GM12878 (cell line): Measurements from ENCODE around the gene CACNG3. TPM values are rescaled to one million over a fixed set of nuclear protein-coding genes. Genes with fewer than 3 reads are reported as not detected.

ENCODE experiments used
- ATAC-seq: fragments of 200-7000 bp; cut with Tn5 transposase; 3 replicates; pipeline ENCODE4 v1.9.1; 2020; ENCODE audit warnings: mild to moderate bottlenecking, moderate library complexity
- BruUV-seq: library from RNA; stranded (reverse); fragments of 400-500 nt; replicated peaks from 2 replicates; lab custom pipeline; 2021; lab: Mats Ljungman, UMichigan
- CTCF ChIA-PET: fragments of 300-600 bp; sonication (Branson Sonifier 250); formaldehyde crosslinking; extraction: SDS; loops from one replicate; lab custom pipeline; 2021; ENCODE audit warnings: inconsistent platforms; lab: Yijun Ruan, JAX
- POLR2A ChIA-PET: fragments of 350-600 bp; formaldehyde crosslinking; extraction: SDS; loops from one replicate; lab custom pipeline; 2021; ENCODE audit warnings: inconsistent platforms; lab: Charles Lee
- RAD21 ChIA-PET: fragments of 300-600 bp; sonication (Branson Sonifier 250); formaldehyde crosslinking; loops from one replicate; lab custom pipeline; 2023; ENCODE audit warnings: antibody characterized with exemption; ENCODE audit not compliant: unreplicated experiment; lab: Charles Lee
- SMC1A ChIA-PET: fragments of 300-600 bp; sonication (Branson Sonifier 250); formaldehyde crosslinking; loops from one replicate; lab custom pipeline; 2023; ENCODE audit not compliant: unreplicated experiment, uncharacterized antibody; lab: Charles Lee
- DNase-seq: peaks from one replicate; pipeline ENCODE4 v3.0.0-alpha.2; 2011; ENCODE audit warnings: low read depth, low spot score
- FAIRE-seq: peaks from 3 replicates; lab custom pipeline; 2011; peaks lifted over from hg19 to GRCh38; lab: Jason Lieb, UNC
- H2AFZ ChIP-seq: 2 replicates; pipeline ENCODE4 v1.6.0; 2011; ENCODE audit warnings: low read depth, low read length, control low read depth; ENCODE audit not compliant: control insufficient read depth
- H3K27ac ChIP-seq: 2 replicates; pipeline ENCODE4 v1.5.1; 2011; ENCODE audit warnings: control low read depth; ENCODE audit not compliant: control insufficient read depth, insufficient read depth
- H3K27me3 ChIP-seq, 2 experiments: replicated peaks in 1 of 2; 2 replicates each; pipeline versions ENCODE4 v1.6.0 to v1.6.1; 2011; ENCODE audit warnings: low read length in 1 of 2; ENCODE audit not compliant: control insufficient read depth in 2 of 2, insufficient read depth in 2 of 2
- H3K36me3 ChIP-seq, 2 experiments: 2 replicates each; pipeline ENCODE4 v1.5.1; 2011; ENCODE audit warnings: low read length in 1 of 2; ENCODE audit not compliant: control insufficient read depth in 2 of 2, insufficient read depth in 2 of 2
- H3K4me1 ChIP-seq: 2 replicates; pipeline ENCODE4 v1.6.1; 2011; ENCODE audit warnings: mild to moderate bottlenecking, low read length, moderate library complexity, mixed read lengths; ENCODE audit not compliant: control insufficient read depth, insufficient read depth
- H3K4me2 ChIP-seq: 2 replicates; pipeline ENCODE4 v1.6.0; 2011; ENCODE audit warnings: control low read depth; ENCODE audit not compliant: control insufficient read depth, insufficient read depth
- H3K4me3 ChIP-seq: fragments of 200-600 bp; sonication (generic); 2 replicates; pipeline ENCODE4 v1.5.1; 2016
- H3K79me2 ChIP-seq: 2 replicates; pipeline ENCODE4 v1.6.0; 2011; ENCODE audit warnings: low read length; ENCODE audit not compliant: control insufficient read depth, insufficient read depth
- H3K9ac ChIP-seq: 2 replicates; pipeline ENCODE4 v1.8.0; 2011; ENCODE audit warnings: low read length, control low read depth, mixed read lengths; ENCODE audit not compliant: control insufficient read depth, insufficient read depth
- H3K9me3 ChIP-seq: replicated peaks from 3 replicates; pipeline ENCODE4 v1.5.1; 2011; ENCODE audit warnings: mild to moderate bottlenecking, low read length; ENCODE audit not compliant: control insufficient read depth, insufficient read depth
- H4K20me1 ChIP-seq: 2 replicates; pipeline ENCODE4 v1.6.0; 2011; ENCODE audit not compliant: control insufficient read depth, insufficient read depth
- CHD2 ChIP-seq: IDR thresholded peaks from 2 replicates; pipeline ENCODE4 v1.6.1; 2011; ENCODE audit warnings: low read depth, low read length, improper control_type of control experiment, borderline replicate concordance
- MYB ChIP-seq: fragments of 150-350 bp; IDR thresholded peaks from 2 replicates; pipeline ENCODE4 v1.6.1; 2014; ENCODE audit warnings: mild to moderate bottlenecking, low read depth, low read length, borderline replicate concordance
- NFYA ChIP-seq: IDR thresholded peaks from 2 replicates; pipeline ENCODE4 v1.6.1; 2011; ENCODE audit warnings: low read depth, mild to moderate bottlenecking, low read length, improper control_type of control experiment, borderline replicate concordance
- NR2C1 ChIP-seq: fragments of 450-650 bp; IDR thresholded peaks from 2 replicates; pipeline ENCODE4 v1.6.1; 2017; ENCODE audit warnings: antibody characterized with exemption, mild to moderate bottlenecking, moderate library complexity
- PAX5 ChIP-seq: IDR thresholded peaks from 2 replicates; pipeline ENCODE4 v1.6.1; 2011; ENCODE audit warnings: low read depth, low read length, borderline replicate concordance
- POLR2A ChIP-seq: IDR thresholded peaks from 2 replicates; pipeline ENCODE4 v1.6.1; 2011; ENCODE audit warnings: low read depth, mild to moderate bottlenecking, low read length
- POU2F2 ChIP-seq: IDR thresholded peaks from 3 replicates; pipeline ENCODE4 v1.6.1; 2011; ENCODE audit warnings: low read depth, mild to moderate bottlenecking, low read length, borderline replicate concordance
- RB1 ChIP-seq: fragments of 450-650 bp; formaldehyde crosslinking; IDR thresholded peaks from 2 replicates; pipeline ENCODE4 v1.6.1; 2017; ENCODE audit warnings: mild to moderate bottlenecking, borderline replicate concordance
- RBBP5 ChIP-seq: fragments of 200-600 bp; sonication (generic); conservative IDR thresholded peaks from 2 replicates; pipeline ENCODE4 v1.6.1; 2016
- RFX5 ChIP-seq: IDR thresholded peaks from 2 replicates; pipeline ENCODE4 v1.6.1; 2011; ENCODE audit warnings: low read depth, low read length, improper control_type of control experiment
- SIX5 ChIP-seq: IDR thresholded peaks from 2 replicates; pipeline ENCODE4 v1.6.1; 2011; ENCODE audit warnings: mild to moderate bottlenecking, low read depth, low read length, moderate library complexity; ENCODE audit not compliant: severe bottlenecking
- SUPT20H ChIP-seq: IDR thresholded peaks from 2 replicates; pipeline ENCODE4 v1.6.1; 2011; ENCODE audit warnings: low read depth, mild to moderate bottlenecking, low read length, moderate library complexity, borderline replicate concordance; ENCODE audit not compliant: control insufficient read depth
- TAF1 ChIP-seq: IDR thresholded peaks from 2 replicates; pipeline ENCODE4 v1.6.1; 2011; ENCODE audit warnings: mild to moderate bottlenecking, low read depth, low read length, borderline replicate concordance
- ZNF622 ChIP-seq: fragments of 450-650 bp; IDR thresholded peaks from 2 replicates; pipeline ENCODE4 v1.6.1; 2017; ENCODE audit warnings: mild to moderate bottlenecking, inconsistent platforms
- WGBS: methylation state at CpG from one replicate; pipeline ENCODE4 v1.1.6; 2016; ENCODE audit warnings: low lambda C conversion rate; ENCODE audit not compliant: insufficient replicate concordance, insufficient coverage; ENCODE audit errors: missing lambda C conversion rate; 5-methylcytosine and 5-hydroxymethylcytosine counted together
- in situ Hi-C: fragments of 300-500 bp; cut with MboI; formaldehyde crosslinking; loops from 9 replicates; pipeline ENCODE4 v1.14.3; 2018; ENCODE audit warnings: mixed read lengths
- intact Hi-C: fragments of 100-400 bp; cut with micrococcal nuclease; formaldehyde crosslinking; loops from one replicate; pipeline ENCODE4 v1.14.2; 2022; ENCODE audit not compliant: unreplicated experiment
- polyA plus RNA-seq, 11 experiments: library from polyadenylated mRNA; depleted of rRNA in 4 of 11; unstranded in 6 of 11; stranded (reverse) in 5 of 11; fragments of >200 nt; fragmentation: Nextera tagmentation in 4 of 11; fragmentation: Illumina TruSeq in 1 of 11; extraction: Ambion mirVana in 4 of 11; extraction: Trizol in 1 of 11; gene quantifications; 1 replicate in 1 of 11; 2 replicates in 10 of 11; pipeline versions ENCODE4 v1.2.1 to v1.2.3, GENCODE V29; 2011 to 2016; ENCODE audit warnings: inconsistent platforms in 2 of 11, missing spikeins in 2 of 11, low read depth in 1 of 11
- total RNA-seq, 4 experiments: library from RNA; depleted of rRNA in 3 of 4; stranded (reverse); fragments of >200 nt in 3 of 4; fragmentation: Illumina TruSeq in 1 of 4; extraction: Trizol in 1 of 4; gene quantifications; 2 replicates each; pipeline versions ENCODE4 v1.2.1 to v1.2.3, GENCODE V29; 2013 to 2021
- TF ChIP-seq, protein P1 (sequence below): IDR thresholded peaks from 2 replicates; pipeline ENCODE4 v1.6.1; 2011; ENCODE audit warnings: mild to moderate bottlenecking, low read depth, low read length, moderate library complexity; ENCODE audit not compliant: insufficient replicate concordance

Gene CACNG3
- total and polyA plus RNA-seq, 10 of the 15 experiments (the other 5 are each of a cell fraction or from before 2014, with no cell fraction given) = 0.04 TPM; not detected in 9

GRCh38 chr16:24358117-24358516 is 102.0 kb downstream of the CACNG3 start:
- Histone ChIP-seq H3K79me2 (no peaks in the 10 kb centered on the region), H2AFZ (no peak overlapping the region), H3K4me1 (no peaks in the 10 kb centered on the region), H3K27ac (no peak overlapping the region), H4K20me1 (no peaks in the 10 kb centered on the region), H3K4me3 (no peak overlapping the region), H3K36me3 (no peaks in the 10 kb centered on the region), H3K9me3 (no peaks in the 10 kb centered on the region), H3K4me2 (no peak overlapping the region), H3K27me3 (no peaks in the 10 kb centered on the region), H3K9ac (no peak overlapping the region)
- ChIA-PET RAD21 (no interaction called here), SMC1A (no interaction called here), POLR2A (no interaction called here), CTCF (interaction anchor here (0.7 kb wide), 1 partner anchor 122 kb away, joined by 3 read pairs; no protein-coding TSS in a partner anchor)
- intact Hi-C loops = no loop called here
- WGBS = 43% methylated on average over 5 of the region's 5 CpGs
- TF ChIP-seq TAF1 (no peak), RB1 (no peak), NR2C1 (no peak)
- BruUV-seq = no TSS peak
- in situ Hi-C loops = no loop called here
- DNase-seq (no peak), FAIRE-seq (no peak), ATAC-seq (no peak)

- intact Hi-C loops = no loop called here
- SMC1A ChIA-PET = interaction anchor here (0.7 to 1.4 kb wide), 3 partner anchors 9 to 91 kb away, joined by 3 read pairs; no protein-coding TSS in a partner anchor
- CTCF ChIA-PET = no interaction called here
- BruUV-seq = no TSS peak
- no peaks in the 10 kb centered on the region for H3K9me3 ChIP-seq
- no peaks in the 10 kb centered on the region for H4K20me1 ChIP-seq
- no peak overlapping the region for H3K27ac ChIP-seq
- no peak overlapping the region for H3K9ac ChIP-seq
- H3K36me3 ChIP-seq = no peaks in the 10 kb centered on the region
- RAD21 ChIA-PET = no interaction called here
- ATAC-seq = no peak
- no peak overlapping the region for H3K4me3 ChIP-seq
- no peak overlapping the region for H2AFZ ChIP-seq
- in situ Hi-C loops = no loop called here
- no peak for TF ChIP-seq NFYA
- TF ChIP-seq RFX5 = no peak
- TF ChIP-seq, protein P1, sequence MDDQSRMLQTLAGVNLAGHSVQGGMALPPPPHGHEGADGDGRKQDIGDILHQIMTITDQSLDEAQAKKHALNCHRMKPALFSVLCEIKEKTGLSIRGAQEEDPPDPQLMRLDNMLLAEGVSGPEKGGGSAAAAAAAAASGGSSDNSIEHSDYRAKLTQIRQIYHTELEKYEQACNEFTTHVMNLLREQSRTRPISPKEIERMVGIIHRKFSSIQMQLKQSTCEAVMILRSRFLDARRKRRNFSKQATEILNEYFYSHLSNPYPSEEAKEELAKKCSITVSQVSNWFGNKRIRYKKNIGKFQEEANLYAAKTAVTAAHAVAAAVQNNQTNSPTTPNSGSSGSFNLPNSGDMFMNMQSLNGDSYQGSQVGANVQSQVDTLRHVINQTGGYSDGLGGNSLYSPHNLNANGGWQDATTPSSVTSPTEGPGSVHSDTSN = no peak
- no peak for TF ChIP-seq SUPT20H
- no peak for TF ChIP-seq MYB
- no peak for TF ChIP-seq CHD2
- TF ChIP-seq POLR2A = no peak
- TF ChIP-seq SIX5 = no peak
- TF ChIP-seq PAX5 = no peak
- no peak for TF ChIP-seq RBBP5
- no peak for TF ChIP-seq ZNF622
- TF ChIP-seq POU2F2 = no peak
- no peak for DNase-seq
- no peaks in the 10 kb centered on the region for H3K4me1 ChIP-seq
- no peak overlapping the region for H3K4me2 ChIP-seq
- no peak for FAIRE-seq
- POLR2A ChIA-PET = no interaction called here
- H3K79me2 ChIP-seq = no peaks in the 10 kb centered on the region
- H3K27me3 ChIP-seq = no peaks in the 10 kb centered on the region
Observed at GRCh38 chr16:24359490-24359889, 103.4 kb downstream of the CACNG3 start.
